ENCODE data around the gene TXNL4A. TPM values are rescaled to one million over a fixed set of nuclear protein-coding genes. Genes with fewer than 3 reads are reported as not detected.

Gene TXNL4A
- total RNA-seq, 5 donors from 2014 or later (not counting 1 experiment from before 2014, with no cell fraction given): 61.2 to 77.8 (median 72.7) TPM

- WGBS (ENCODE audit: insufficient coverage): 91% methylated on average over 14 of the region's 24 CpGs
- ATAC-seq (replicated peaks in 1 of 4) (peak in 1 of 4 experiments; percentile 42), DNase-seq (peak in 2 of 35 experiments; percentile 17 to 28)
Observed at GRCh38 chr18:79921984-79922965, 66.1 kb downstream of the TXNL4A start.

More at GRCh38 chr18:79921984-79922965, 66.1 kb downstream of the TXNL4A start:
- ChIA-PET POLR2A (no interaction called here), CTCF (interaction anchor here in 1 of 2 donors (0.5 kb wide), 1 partner anchor 56 kb away, joined by 4 read pairs; no protein-coding TSS in a partner anchor)
- no peak overlapping the region for H3K4me3 Mint-ChIP-seq
- Histone ChIP-seq H3K9me3 (no peaks in the 10 kb centered on the region), H3K4me1 (ENCODE audit: control insufficient read depth in 1 of 2, extremely low read depth in 1 of 2, insufficient read depth in 2 of 2, low read length in 2 of 2) (no peaks in the 10 kb centered on the region), H3K36me3 (ENCODE audit: control insufficient read depth in 2 of 2, extremely low read depth in 1 of 2, insufficient read depth in 1 of 2, low read length in 1 of 2) (peaks cover 15% of the 10 kb centered on the region in 2 donors), H3K4me3 (ENCODE audit: control insufficient read depth in 1 of 2, extremely low read depth in 1 of 2, low read length in 1 of 2) (no peak overlapping the region), H3K27ac (ENCODE audit: low read length) (no peak overlapping the region), H3K27me3 (replicated peaks in 1 of 2; ENCODE audit: control insufficient read depth in 2 of 2, extremely low read depth in 1 of 2, insufficient read depth in 2 of 2, low read length in 1 of 2) (no peaks in the 10 kb centered on the region)
- H3K4me1 Mint-ChIP-seq: peaks cover 2 to 5% (median 2%) of the 10 kb centered on the region in 3 donors
- no peak overlapping the region for H3K27ac Mint-ChIP-seq
- no peaks in the 10 kb centered on the region for H3K27me3 Mint-ChIP-seq
- peaks cover 41% of the 10 kb centered on the region for H3K36me3 Mint-ChIP-seq
- H3K9me3 Mint-ChIP-seq: no peaks in the 10 kb centered on the region

Other genes with a start within 250 kb of the TXNL4A start
- gene KCNG2, start 190.6 kb downstream of the TXNL4A start, total RNA-seq: not detected
- 10 to 100 TPM; 28.4 to 66.5 (median 37.6) TPM for gene SLC66A2, start 36.9 kb downstream of the TXNL4A start, total RNA-seq
- gene HSBP1L1, start 23.9 kb downstream of the TXNL4A start, total RNA-seq: 10 to 100 TPM; 17.3 to 26.6 (median 20.6) TPM
- 10 to 100 TPM; 17.9 to 27.4 (median 20.9) TPM for gene RBFA, start 45.9 kb upstream of the TXNL4A start, total RNA-seq
- 10 to 100 TPM; 17.0 to 36.3 (median 18.1) TPM for gene ADNP2, start 120.7 kb upstream of the TXNL4A start, total RNA-seq